CD4-positive, alpha-beta T cell (primary cell): ENCODE results near the gene ANKRD13A. TPM values are rescaled to one million over a fixed set of nuclear protein-coding genes. Genes with fewer than 3 reads are reported as not detected.
"Not testable (repeated sequence)": the region's sequence is repeated elsewhere in the genome, so short reads cannot be mapped to it uniquely, and the experiment has no call there.

Experiments
- ATAC-seq: fragments of 200-7000 bp; cut with Tn5 transposase; one replicate; pipeline ENCODE4 v1.10.0; 2022; ENCODE audit warnings: mild to moderate bottlenecking; ENCODE audit not compliant: poor library complexity
- CTCF ChIA-PET: fragments of 350-600 bp; sonication (Branson Sonifier 250); formaldehyde crosslinking; loops from one replicate; lab custom pipeline; 2021; ENCODE audit warnings: antibody characterized with exemption, inconsistent platforms; lab: Charles Lee
- POLR2A ChIA-PET: fragments of 350-600 bp; sonication (Branson Sonifier 250); formaldehyde crosslinking; loops from one replicate; lab custom pipeline; 2021; ENCODE audit warnings: antibody characterized with exemption, inconsistent platforms; lab: Charles Lee
- DNase-seq, 14 experiments: peaks; one replicate each; pipeline ENCODE4 v3.0.0-alpha.2; 2013 to 2020; ENCODE audit warnings: mixed read lengths in 2 of 14
- H3K27ac ChIP-seq, 2 donors: one replicate each; pipeline versions ENCODE4 v1.5.1 to v1.7.0; 2013; ENCODE audit warnings: low read length in 2 of 2, low read depth in 1 of 2, mild to moderate bottlenecking in 1 of 2
- H3K27me3 ChIP-seq, 2 experiments: 1 replicate in 1 of 2; 2 replicates in 1 of 2; pipeline versions ENCODE4 v1.6.1 to v1.7.0; 2013; ENCODE audit warnings: low read length in 2 of 2, control low read depth in 1 of 2, mild to moderate bottlenecking in 1 of 2, moderate library complexity in 1 of 2; ENCODE audit not compliant: insufficient read depth in 2 of 2, control insufficient read depth in 1 of 2
- H3K36me3 ChIP-seq: one replicate; pipeline ENCODE4 v1.6.1; 2013; ENCODE audit warnings: low read length, control low read depth; ENCODE audit not compliant: insufficient read depth
- H3K4me1 ChIP-seq: one replicate; pipeline ENCODE4 v1.6.1; 2013; ENCODE audit warnings: low read length, control low read depth; ENCODE audit not compliant: insufficient read depth
- H3K4me3 ChIP-seq: one replicate; pipeline ENCODE4 v1.5.1; 2013; ENCODE audit warnings: mild to moderate bottlenecking, low read length, moderate library complexity
- H3K9me3 ChIP-seq, 2 experiments: 1 replicate in 1 of 2; 2 replicates in 1 of 2; pipeline versions ENCODE4 v1.6.1 to v1.7.0; 2013; ENCODE audit warnings: low read length in 2 of 2, mild to moderate bottlenecking in 2 of 2, control low read depth in 1 of 2, moderate library complexity in 1 of 2; ENCODE audit not compliant: control insufficient read depth in 1 of 2, insufficient read depth in 1 of 2
- H3K27ac Mint-ChIP-seq: one replicate; pipeline ENCODE4 v1.8.0; 2020; ENCODE audit warnings: mixed read lengths
- H3K27me3 Mint-ChIP-seq: one replicate; pipeline ENCODE4 v1.8.0; 2021; ENCODE audit warnings: mixed read lengths
- H3K36me3 Mint-ChIP-seq: one replicate; pipeline ENCODE4 v1.8.0; 2021; ENCODE audit warnings: low read depth, mixed read lengths
- H3K4me1 Mint-ChIP-seq: one replicate; pipeline ENCODE4 v1.8.0; 2021; ENCODE audit warnings: low read depth, mixed read lengths
- H3K4me3 Mint-ChIP-seq: one replicate; pipeline ENCODE4 v1.8.0; 2020; ENCODE audit warnings: mild to moderate bottlenecking, mixed read lengths
- H3K9me3 Mint-ChIP-seq: one replicate; pipeline ENCODE4 v1.8.0; 2020; ENCODE audit warnings: mixed read lengths
- CTCF ChIP-seq: fragments of 200-600 bp; IDR thresholded peaks from one replicate; pipeline ENCODE4 v1.8.0; 2022; ENCODE audit warnings: antibody characterized with exemption, mild to moderate bottlenecking
- intact Hi-C, 2 experiments: fragments of 100-400 bp; cut with DNase I in 1 of 2; cut with micrococcal nuclease in 1 of 2; formaldehyde crosslinking; loops; one replicate each; pipeline versions ENCODE4 v1.15.1 to v1.9.0; 2023 to 2025; cut with DNase I, micrococcal nuclease
- total RNA-seq, 174 experiments: library from RNA in 2 of 174; stranded (reverse) in 2 of 174; gene quantifications; one replicate each; pipeline ENCODE4 v1.2.3 and lab custom pipeline; 2021 to 2026

Gene ANKRD13A
- total RNA-seq, 2 experiments from 2014 or later, result 51.6 to 52.3 TPM

DNA sequence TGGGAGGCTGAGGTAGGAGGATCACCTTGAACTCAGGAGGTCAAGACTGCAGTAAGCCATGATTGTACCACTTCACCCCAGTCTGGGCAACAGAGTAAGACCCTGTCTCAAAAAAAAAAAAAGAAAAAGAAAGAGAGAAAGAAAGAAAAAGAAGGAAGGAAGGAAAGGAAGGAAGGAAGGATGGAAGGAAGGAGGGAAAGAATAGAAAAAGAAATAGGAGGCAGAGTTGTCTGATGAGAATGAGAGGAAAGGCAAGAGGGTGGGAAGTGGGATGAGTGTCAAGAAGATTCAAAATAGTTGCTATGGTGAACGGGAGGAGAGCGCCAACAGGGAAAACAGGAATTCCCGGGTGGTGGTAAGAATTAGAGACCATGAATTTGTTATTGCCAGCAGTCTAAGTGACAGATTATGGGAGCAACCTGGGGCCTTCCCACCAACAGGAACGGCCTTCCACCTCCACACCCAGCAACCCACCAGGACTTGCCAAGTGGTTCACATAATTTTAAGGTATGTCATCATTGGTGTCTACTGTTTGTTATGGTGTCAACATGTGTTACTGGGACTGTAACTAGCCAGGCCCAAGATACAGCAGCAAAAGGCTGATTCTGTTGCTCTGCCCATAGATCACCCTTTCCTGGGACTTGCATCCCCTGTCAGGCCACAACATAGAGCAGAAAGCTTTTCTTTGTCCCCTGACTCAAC, 85.2 kb downstream of the ANKRD13A start:
- Mint-ChIP-seq H3K4me3 (no peak overlapping the region), H3K9me3 (peaks cover 3% of the 10 kb centered on the region), H3K27ac (no peak overlapping the region), H3K36me3 (no peaks in the 10 kb centered on the region), H3K27me3 (peaks cover 8% of the 10 kb centered on the region), H3K4me1 (peaks cover 10% of the 10 kb centered on the region)
- intact Hi-C loops, result no loop called here
- ChIA-PET CTCF (no interaction called here), POLR2A (no interaction called here)
- Histone ChIP-seq H3K4me3 (no peak overlapping the region), H3K4me1 (peaks cover 11% of the 10 kb centered on the region), H3K36me3 (no peaks in the 10 kb centered on the region), H3K9me3 (no peaks in the 10 kb centered on the region), H3K27ac (no peak overlapping the region), H3K27me3 (no peaks in the 10 kb centered on the region)
- no peak for TF ChIP-seq CTCF
- no peak for ATAC-seq
- no peak for DNase-seq

DNA sequence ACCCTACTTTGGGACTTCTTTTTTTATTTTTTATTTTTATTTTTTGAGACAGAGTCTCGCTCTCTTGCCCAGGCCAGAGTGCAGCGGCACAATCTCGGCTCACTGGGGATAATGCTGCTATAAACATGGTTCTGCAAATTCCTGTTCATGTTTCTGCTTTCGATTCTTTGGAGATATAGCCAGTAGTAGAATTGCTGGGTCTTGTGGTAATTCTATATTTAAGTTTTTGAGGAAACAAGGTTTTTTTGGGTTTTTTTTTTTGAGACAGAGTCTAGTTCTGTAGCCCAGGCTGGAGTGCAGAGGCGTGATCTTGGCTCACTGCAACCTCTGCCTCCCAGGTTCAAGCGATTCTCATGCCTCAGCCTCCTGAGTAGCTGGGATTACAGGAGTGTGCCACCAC, 89.0 kb downstream of the ANKRD13A start:
- DNase-seq, POLR2A ChIA-PET, intact Hi-C loops, H3K4me1 Mint-ChIP-seq, H3K27ac ChIP-seq, H3K9me3 Mint-ChIP-seq, H3K4me3 ChIP-seq, H3K27me3 ChIP-seq, ATAC-seq, H3K4me1 ChIP-seq, CTCF ChIA-PET, H3K4me3 Mint-ChIP-seq, H3K36me3 ChIP-seq, H3K27ac Mint-ChIP-seq, H3K9me3 ChIP-seq, H3K36me3 Mint-ChIP-seq: not testable (repeated sequence)
- peaks cover 36% of the 10 kb centered on the region for H3K27me3 Mint-ChIP-seq

DNA sequence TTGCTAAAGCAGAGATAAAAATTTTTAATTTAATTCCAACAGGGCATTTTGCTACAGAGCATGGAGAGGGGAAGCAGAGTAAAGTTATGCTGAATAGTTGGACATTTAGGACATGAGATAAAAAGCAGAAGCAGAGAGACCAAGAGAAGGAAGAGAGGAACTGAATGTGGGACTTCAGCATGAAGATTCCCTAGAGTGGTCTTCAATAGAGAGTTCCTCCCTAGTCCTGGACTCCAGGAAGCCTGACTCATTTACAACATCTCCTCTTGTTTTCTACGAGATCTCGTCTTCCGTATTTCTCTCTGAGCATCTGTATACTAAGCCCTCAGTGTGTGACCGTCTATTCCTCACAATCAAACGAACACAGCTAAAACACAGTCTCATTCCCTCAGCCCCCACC, 89.7 kb downstream of the ANKRD13A start:
- no peak for ATAC-seq
- H3K4me3 Mint-ChIP-seq, result no peak overlapping the region
- H3K27ac ChIP-seq, result no peak overlapping the region
- H3K36me3 Mint-ChIP-seq, result no peaks in the 10 kb centered on the region
- H3K27me3 Mint-ChIP-seq, result peaks cover 41% of the 10 kb centered on the region
- H3K27me3 ChIP-seq, result no peaks in the 10 kb centered on the region
- no peak overlapping the region for H3K4me3 ChIP-seq
- CTCF ChIA-PET, result no interaction called here
- H3K27ac Mint-ChIP-seq, result no peak overlapping the region
- H3K4me1 Mint-ChIP-seq, result no peaks in the 10 kb centered on the region
- H3K9me3 Mint-ChIP-seq, result no peaks in the 10 kb centered on the region
- intact Hi-C loops, result no loop called here
- TF ChIP-seq CTCF, result no peak
- peak in 2 of 14 experiments; percentile 23 to 34 for DNase-seq
- H3K36me3 ChIP-seq, result no peaks in the 10 kb centered on the region
- POLR2A ChIA-PET, result no interaction called here
- H3K9me3 ChIP-seq, result no peaks in the 10 kb centered on the region
- H3K4me1 ChIP-seq, result no peaks in the 10 kb centered on the region

Other genes starting within 250 kb of the ANKRD13A start
- gene TRPV4, start 166.0 kb upstream of the ANKRD13A start, total RNA-seq, result not detected
- 10 to 100 TPM; 24.8 to 25.2 TPM for gene GLTP, start 118.9 kb upstream of the ANKRD13A start, total RNA-seq
- 10 to 100 TPM; 13.2 to 13.6 TPM for gene TCHP, start 99.2 kb upstream of the ANKRD13A start, total RNA-seq
- gene GIT2, start 3.1 kb upstream of the ANKRD13A start, total RNA-seq, result 10 to 100 TPM; 68.6 to 70.7 TPM
- gene C12orf76, start 49.1 kb downstream of the ANKRD13A start, total RNA-seq, result 10 to 100 TPM in 1 of 2 experiments, 1 to 10 TPM in 1; 9.8 to 12.6 TPM
- gene IFT81, start 124.9 kb downstream of the ANKRD13A start, total RNA-seq, result 1 to 10 TPM in 1 of 2 experiments, under 1 TPM in 1; 0.41 to 1.1 TPM